ENCODE measurements around the gene SLC6A19.

DNA sequence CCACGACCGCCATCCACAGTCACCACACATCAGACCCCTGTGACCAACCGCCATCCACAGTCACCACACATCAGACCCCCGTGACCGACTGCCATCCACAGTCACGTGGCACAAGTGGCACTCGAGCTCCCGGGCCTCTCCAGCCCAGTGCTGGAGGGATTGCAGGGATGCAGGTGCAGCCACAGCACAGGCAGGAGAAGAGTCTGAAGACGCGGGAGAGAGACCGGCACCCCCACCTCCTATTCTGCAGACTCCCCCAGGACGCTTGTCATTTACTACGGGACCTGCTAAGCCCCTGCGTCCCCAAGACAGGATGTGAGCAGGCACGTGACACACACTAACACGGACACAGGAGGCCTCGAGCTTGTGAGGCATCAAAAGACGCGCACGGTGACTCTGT is 72.3 kb downstream of the SLC6A19 start:
- no peak for TF ChIP-seq EGR2 (tag by site-specific recombination; IDR thresholded peaks at IDR 0.05; ENCODE audit: low read depth)
- TF ChIP-seq, protein P1, sequence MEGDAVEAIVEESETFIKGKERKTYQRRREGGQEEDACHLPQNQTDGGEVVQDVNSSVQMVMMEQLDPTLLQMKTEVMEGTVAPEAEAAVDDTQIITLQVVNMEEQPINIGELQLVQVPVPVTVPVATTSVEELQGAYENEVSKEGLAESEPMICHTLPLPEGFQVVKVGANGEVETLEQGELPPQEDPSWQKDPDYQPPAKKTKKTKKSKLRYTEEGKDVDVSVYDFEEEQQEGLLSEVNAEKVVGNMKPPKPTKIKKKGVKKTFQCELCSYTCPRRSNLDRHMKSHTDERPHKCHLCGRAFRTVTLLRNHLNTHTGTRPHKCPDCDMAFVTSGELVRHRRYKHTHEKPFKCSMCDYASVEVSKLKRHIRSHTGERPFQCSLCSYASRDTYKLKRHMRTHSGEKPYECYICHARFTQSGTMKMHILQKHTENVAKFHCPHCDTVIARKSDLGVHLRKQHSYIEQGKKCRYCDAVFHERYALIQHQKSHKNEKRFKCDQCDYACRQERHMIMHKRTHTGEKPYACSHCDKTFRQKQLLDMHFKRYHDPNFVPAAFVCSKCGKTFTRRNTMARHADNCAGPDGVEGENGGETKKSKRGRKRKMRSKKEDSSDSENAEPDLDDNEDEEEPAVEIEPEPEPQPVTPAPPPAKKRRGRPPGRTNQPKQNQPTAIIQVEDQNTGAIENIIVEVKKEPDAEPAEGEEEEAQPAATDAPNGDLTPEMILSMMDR (tag by site-specific recombination; IDR thresholded peaks at IDR 0.05) = no peak
